HG02678 (cell line): ENCODE data around the gene IGFALS.

ENCODE experiments used
- ATAC-seq: cut with Tn5 transposase; IDR thresholded peaks from one replicate; pipeline ENCODE4 v1.9.1; 2021; ENCODE audit warnings: mild to moderate bottlenecking, moderate library complexity; ENCODE audit not compliant: unreplicated experiment

The IGFALS gene

GRCh38 chr16:1767116-1767994 is 26.1 kb downstream of the IGFALS start:
- ATAC-seq, result no peak

- ATAC-seq, result no peak
Observed at GRCh38 chr16:1766701-1767100, 26.8 kb downstream of the IGFALS start.

GRCh38 chr16:1766231-1766630 is 27.3 kb downstream of the IGFALS start:
- ATAC-seq, result no peak

GRCh38 chr16:1765826-1766225 is 27.7 kb downstream of the IGFALS start:
- no peak for ATAC-seq

- ATAC-seq, result no peak
Observed at GRCh38 chr16:1764971-1765370, 28.5 kb downstream of the IGFALS start.

- ATAC-seq, result no peak
Observed at GRCh38 chr16:1763521-1764511, 29.7 kb downstream of the IGFALS start.

GRCh38 chr16:1762879-1763520 is 30.5 kb downstream of the IGFALS start:
- ATAC-seq, result no peak

GRCh38 chr16:1762196-1762878 is 31.2 kb downstream of the IGFALS start:
- no peak for ATAC-seq

- ATAC-seq, result no peak
Observed at GRCh38 chr16:1761751-1762150, 31.8 kb downstream of the IGFALS start.

GRCh38 chr16:1760911-1761310 is 32.6 kb downstream of the IGFALS start:
- ATAC-seq, result no peak

- ATAC-seq, result no peak
Observed at GRCh38 chr16:1759511-1759910, 34.0 kb downstream of the IGFALS start.

GRCh38 chr16:1758923-1759322 is 34.6 kb downstream of the IGFALS start:
- ATAC-seq, result no peak

- no peak for ATAC-seq
Observed at GRCh38 chr16:1757714-1758461, 35.6 kb downstream of the IGFALS start.

- no peak for ATAC-seq
Observed at GRCh38 chr16:1754204-1754603, 39.3 kb downstream of the IGFALS start.

- ATAC-seq, result no peak
Observed at GRCh38 chr16:1752853-1753252, 40.7 kb downstream of the IGFALS start.

- ATAC-seq, result no peak
Observed at GRCh38 chr16:1751946-1752345, 41.6 kb downstream of the IGFALS start.

GRCh38 chr16:1749152-1750117 is 44.1 kb downstream of the IGFALS start:
- no peak for ATAC-seq

- no peak for ATAC-seq
Observed at GRCh38 chr16:1747934-1748333, 45.6 kb downstream of the IGFALS start.
